Stimulated activated CD4-positive, alpha-beta T cell treated with anti-CD3 and anti-CD28 coated beads, Interleukin-15, amount 100 ng/mL, for 48 hours (primary cell): ENCODE data around the gene TRIM62.

Source experiments
- DNase-seq, 2 donors: peaks; one replicate each; pipeline ENCODE4 v3.0.0-alpha.2; 2020; ENCODE audit warnings: low read depth in 2 of 2

Gene TRIM62

GRCh38 chr1:33181921-33182341 lies at the start of gene TRIM62:
Gene TRIM62 (minus strand): TSS chr1:33182043. CDS start chr1:33181432, 611 bp downstream.
- peak; percentile 50 to 59 for DNase-seq

DNA sequence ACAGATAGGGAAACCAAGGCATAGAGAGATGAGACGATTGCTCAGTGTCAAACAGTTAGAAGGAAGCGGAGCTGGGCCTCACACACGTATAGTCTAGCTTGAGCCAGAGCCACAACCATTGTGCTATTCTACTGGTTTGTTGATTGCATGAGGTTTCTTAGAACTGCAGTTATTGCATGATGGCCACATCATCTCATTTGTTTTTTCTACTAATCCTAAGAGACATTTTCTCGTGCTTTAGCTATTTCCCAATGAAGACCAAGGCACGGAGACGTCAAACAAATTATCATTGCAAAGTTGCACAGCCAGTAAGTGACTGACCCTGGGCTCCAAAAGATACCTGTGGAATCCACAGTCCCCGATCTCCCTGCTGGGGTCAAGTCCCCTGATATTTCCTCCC lies 49.3 kb upstream of the TRIM62 start:
- no peak for DNase-seq

- no peak for DNase-seq
These were observed 47.2 kb upstream of the TRIM62 start for GRCh38 chr1:33228935-33229487.

DNA sequence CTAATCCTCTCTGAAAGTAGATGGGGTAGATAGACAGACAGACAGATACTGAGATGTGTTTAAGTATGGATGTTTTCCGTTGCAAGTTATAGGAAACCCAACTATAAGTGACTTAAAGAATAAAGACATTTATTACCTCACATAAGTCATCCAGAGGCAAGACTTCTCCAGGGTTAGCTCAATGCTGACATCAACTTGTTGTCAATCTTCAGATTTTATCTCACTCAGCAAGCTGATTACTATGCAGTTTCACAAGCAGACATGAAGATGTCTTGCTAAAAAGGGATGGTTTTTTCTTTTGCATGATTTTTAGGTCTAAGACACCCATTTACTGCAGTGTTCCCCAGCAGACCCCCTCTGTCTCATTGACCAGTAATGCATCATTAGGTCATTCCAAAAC lies 43.7 kb upstream of the TRIM62 start:
- no peak for DNase-seq

DNA sequence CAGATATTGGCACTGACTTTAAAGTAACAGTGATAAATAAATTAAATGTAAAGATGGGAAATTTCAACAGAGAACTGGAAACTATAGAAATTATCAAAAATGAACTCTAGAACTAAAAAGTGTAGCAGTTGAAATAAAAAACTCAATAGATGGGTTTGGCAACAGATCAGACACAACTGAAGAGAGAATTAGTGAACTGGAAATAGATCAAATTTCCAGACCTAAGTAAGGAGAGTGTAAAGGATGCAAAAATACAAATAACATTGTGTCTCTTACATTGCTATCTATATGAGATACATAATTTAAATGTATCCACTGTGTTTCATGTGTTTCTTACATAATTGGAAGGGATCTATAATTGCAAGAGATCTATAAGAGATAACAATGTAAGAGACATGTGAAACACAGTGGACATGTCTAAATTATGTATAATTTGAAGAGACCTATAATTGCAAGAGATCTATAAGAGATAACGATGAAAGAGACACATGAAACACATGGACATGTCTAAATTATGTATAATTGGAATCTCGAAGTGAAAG lies 42.4 kb upstream of the TRIM62 start:
- DNase-seq: no peak

- no peak for DNase-seq
These were observed 40.5 kb upstream of the TRIM62 start for GRCh38 chr1:33222381-33222780.

DNA sequence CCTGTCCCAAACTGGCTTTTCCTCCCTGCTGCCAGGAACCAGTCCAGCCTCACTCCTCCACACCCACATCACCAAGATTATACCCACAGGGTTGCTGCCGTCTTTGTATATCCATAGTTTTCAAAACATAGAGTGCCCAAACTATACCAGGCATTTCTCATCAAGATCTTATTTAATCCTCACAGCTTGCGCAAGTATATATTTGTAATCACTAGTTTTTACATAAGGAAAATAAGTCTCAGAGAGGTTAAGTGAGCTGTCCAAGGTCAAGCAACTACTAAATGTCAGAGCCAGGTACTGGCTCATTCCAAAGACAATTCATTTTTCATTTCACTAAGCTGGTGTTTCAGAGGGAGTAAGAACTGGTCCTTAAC lies 39.5 kb upstream of the TRIM62 start:
- no peak for DNase-seq

DNA sequence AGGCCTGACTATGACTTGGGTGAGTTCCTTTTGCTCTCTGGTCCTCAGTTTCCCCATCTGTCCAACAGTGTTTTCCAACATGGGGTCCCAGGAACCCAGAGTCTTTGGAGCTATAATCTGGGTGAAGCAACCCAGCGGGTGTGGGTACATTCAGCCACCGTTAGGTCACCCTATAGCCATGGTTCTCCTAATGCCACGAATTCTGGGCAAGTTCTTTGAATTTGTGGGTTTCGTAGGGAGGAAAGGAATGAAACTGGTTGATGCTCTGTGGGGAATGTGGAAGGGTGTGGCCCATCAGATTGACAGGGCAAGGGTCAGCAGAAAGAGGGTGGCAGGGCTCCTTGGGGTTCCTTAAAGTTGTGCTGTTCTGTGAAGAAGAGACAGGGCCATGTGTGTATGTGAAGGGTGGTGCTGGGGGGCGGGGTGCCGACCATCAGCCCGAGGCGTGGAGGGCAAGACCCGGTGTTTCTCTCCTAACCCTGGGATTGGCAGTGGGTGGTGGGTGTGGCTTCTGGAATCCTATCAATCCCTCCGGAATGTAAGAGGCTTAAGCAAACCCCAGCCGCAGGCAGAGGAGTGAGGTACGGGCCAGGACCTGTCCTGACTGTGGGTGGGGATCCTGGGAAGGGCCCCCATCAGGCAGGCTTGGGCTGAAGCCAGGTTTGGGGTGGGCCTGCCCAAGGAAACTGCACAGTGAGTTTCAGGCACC lies 39.0 kb upstream of the TRIM62 start:
- DNase-seq: no peak

GRCh38 chr1:33219886-33220661 lies 38.2 kb upstream of the TRIM62 start:
- DNase-seq: no peak

GRCh38 chr1:33211972-33212371 lies 30.1 kb upstream of the TRIM62 start:
- DNase-seq: no peak

- DNase-seq: no peak
These were observed 24.5 kb upstream of the TRIM62 start for GRCh38 chr1:33206340-33206739.

DNA sequence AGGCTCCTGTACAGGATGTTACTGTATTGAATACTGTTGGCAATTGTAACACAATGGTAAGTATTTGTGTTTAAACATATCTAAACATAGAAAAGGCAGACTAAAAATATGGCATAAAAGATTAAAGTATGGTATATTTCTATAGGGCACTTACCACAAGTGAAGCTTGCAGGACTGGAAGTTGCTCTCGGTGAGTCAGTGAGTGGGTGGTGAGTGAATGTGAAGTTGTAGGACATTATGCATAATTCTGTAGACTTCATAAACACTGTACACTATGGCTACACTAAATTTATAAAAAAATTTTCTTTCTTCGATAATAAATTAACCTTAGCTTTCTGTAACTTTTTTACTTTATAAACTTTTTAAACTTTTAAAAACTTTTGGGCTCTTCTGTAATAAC lies 13.7 kb upstream of the TRIM62 start:
- no peak for DNase-seq

GRCh38 chr1:33191731-33192275 lies 10.0 kb upstream of the TRIM62 start:
- no peak for DNase-seq

GRCh38 chr1:33190701-33191100 lies 8.9 kb upstream of the TRIM62 start:
- DNase-seq: no peak

GRCh38 chr1:33188572-33189275 lies 6.9 kb upstream of the TRIM62 start:
- no peak for DNase-seq

GRCh38 chr1:33186936-33187335 lies 5.1 kb upstream of the TRIM62 start:
- no peak for DNase-seq

DNA sequence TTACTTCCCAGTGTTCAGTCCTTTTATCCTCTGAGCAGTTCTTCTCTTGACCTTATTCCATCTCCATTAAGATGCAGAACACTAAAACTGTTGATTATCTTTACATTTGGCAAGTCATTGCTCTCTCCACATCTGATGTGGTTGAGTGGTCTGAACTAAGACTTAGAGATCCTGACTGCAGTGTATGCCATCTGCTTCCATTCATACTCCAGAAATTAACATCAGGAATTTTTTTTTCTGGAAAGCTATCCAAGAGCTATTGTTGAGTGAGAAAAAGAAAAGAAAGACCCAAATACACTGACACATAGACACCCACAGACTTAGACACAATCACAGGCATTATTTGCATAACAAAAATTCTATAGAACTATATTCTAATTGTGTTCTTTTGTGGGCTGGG lies 3.7 kb upstream of the TRIM62 start:
- no peak for DNase-seq

- DNase-seq: no peak
These were observed 1.5 kb upstream of the TRIM62 start for GRCh38 chr1:33183306-33183705.

DNA sequence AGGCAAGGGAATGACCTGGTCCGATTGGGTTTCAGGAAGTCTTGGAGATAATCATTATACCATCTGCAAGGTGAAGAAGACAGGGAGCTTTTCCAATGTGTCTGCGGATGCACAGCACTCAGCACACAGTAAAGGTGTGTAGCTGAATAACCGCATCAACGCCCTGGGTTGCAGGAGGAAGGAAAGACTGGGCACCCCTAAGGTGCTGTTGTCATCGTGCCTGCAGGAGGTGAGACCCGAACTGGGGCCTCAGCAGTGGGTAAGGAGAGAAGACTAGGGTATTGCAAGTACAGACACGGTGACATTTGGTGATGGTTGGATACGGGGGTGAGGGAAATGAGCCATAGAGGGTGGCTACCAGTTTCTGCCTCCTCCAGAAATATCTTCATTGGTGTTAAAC lies 1.1 kb upstream of the TRIM62 start:
- no peak for DNase-seq

- DNase-seq: no peak
These were observed 578 bp upstream of the TRIM62 start for GRCh38 chr1:33182401-33182841.
